H1 (cell line): ENCODE measurements around the gene B3GALT4. TPM values are rescaled to one million over a fixed set of nuclear protein-coding genes. Genes with fewer than 3 reads are reported as not detected.

Experiments used
- ATF2 ChIP-seq: IDR thresholded peaks from 2 replicates; pipeline ENCODE4 v1.6.1; 2012; ENCODE audit warnings: low read length, inconsistent platforms
- BCL11A ChIP-seq, 2 experiments: IDR thresholded peaks; one replicate each; pipeline ENCODE4 v1.6.1; 2011; ENCODE audit warnings: low read depth in 2 of 2, low read length in 2 of 2, mild to moderate bottlenecking in 2 of 2
- CBX8 ChIP-seq: fragments of 300-800, 300-1000 bp; sonication (generic); IDR thresholded peaks from 2 replicates; pipeline ENCODE4 v1.7.1; 2016; ENCODE audit warnings: low read depth, low read length, borderline replicate concordance
- CHD1 ChIP-seq: IDR thresholded peaks from 2 replicates; pipeline ENCODE4 v1.6.1; 2012; ENCODE audit warnings: low read depth, low read length, improper control_type of control experiment
- CHD7 ChIP-seq: fragments of 300-600 bp; sonication (generic); IDR thresholded peaks from 2 replicates; pipeline ENCODE4 v1.7.1; 2012; ENCODE audit warnings: low read length, moderate library complexity, mild to moderate bottlenecking, inconsistent platforms; ENCODE audit not compliant: insufficient replicate concordance
- CTBP2 ChIP-seq: IDR thresholded peaks from 2 replicates; pipeline ENCODE4 v1.7.0; 2011; ENCODE audit warnings: borderline replicate concordance, mild to moderate bottlenecking, moderate library complexity, mixed read lengths, low read length; ENCODE audit not compliant: insufficient read depth, insufficient read length
- MAX ChIP-seq: IDR thresholded peaks from 2 replicates; pipeline ENCODE4 v1.6.1; 2012; ENCODE audit warnings: inconsistent platforms
- NANOG ChIP-seq: IDR thresholded peaks from 2 replicates; pipeline ENCODE4 v1.6.1; 2011; ENCODE audit warnings: low read length, low read depth, mild to moderate bottlenecking, inconsistent platforms; ENCODE audit not compliant: insufficient read depth, poor library complexity, severe bottlenecking
- ZNF274 ChIP-seq: IDR thresholded peaks from 2 replicates; pipeline ENCODE4 v1.7.0; 2012; ENCODE audit warnings: low read length, borderline replicate concordance; ENCODE audit errors: extremely low read depth
- polyA plus RNA-seq, 7 experiments: library from polyadenylated mRNA; depleted of rRNA in 3 of 7; stranded (reverse) in 5 of 7; unstranded in 2 of 7; fragments of >200 nt in 5 of 7; fragments of 200-250 nt in 2 of 7; gene quantifications; 1 replicate in 5 of 7; 2 replicates in 1 of 7; 4 replicates in 1 of 7; pipeline versions ENCODE4 v1.2.1 to v1.2.3, GENCODE V29; 2011 to 2013; ENCODE audit warnings: missing spikeins in 2 of 7, mixed read lengths in 2 of 7
- total RNA-seq: library from RNA; stranded (reverse); fragmentation: NEBNext Ultra II Directional; extraction: Animal tissue kit (Norgen Biotek cat#: 25700); gene quantifications from 2 replicates; pipeline ENCODE4 v1.2.1, GENCODE V29; 2021

The B3GALT4 gene
- total and polyA plus RNA-seq, 2 of the 8 experiments (the other 6 are each of a cell fraction or from before 2014, with no cell fraction given), result 2.2 to 3.0 TPM

GRCh38 chr6:33250731-33251130 lies 26.2 kb upstream of the B3GALT4 start (continued):
- TF ChIP-seq CHD7 (no peak), ATF2 (no peak), MAX (no peak), ZNF274 (no peak), CTBP2 (no peak), CHD1 (no peak), NANOG (no peak), CBX8 (no peak), BCL11A (IDR thresholded peaks at IDR 0.05; ENCODE audit: low read depth in 2 of 2, low read length in 2 of 2) (no peak)
- TF ChIP-seq, all 59 proteins: peak for 0
